Central memory CD8-positive, alpha-beta T cell (primary cell): ENCODE results near the gene ZSCAN2.

Source experiments
- ATAC-seq: fragments of 150-1000 bp; cut with Tn5 transposase; replicated peaks from 2 replicates; pipeline ENCODE4 v1.10.0; 2022; ENCODE audit warnings: mild to moderate bottlenecking, moderate FRiP score, moderate number of reproducible peaks; ENCODE audit not compliant: poor library complexity, severe bottlenecking; ENCODE audit errors: extremely low read depth
- DNase-seq, 2 donors: peaks; one replicate each; pipeline ENCODE4 v3.0.0; 2021; ENCODE audit warnings: low spot score in 2 of 2
- H3K27ac Mint-ChIP-seq: one replicate; pipeline ENCODE4 v1.8.0; 2022; ENCODE audit warnings: low read depth, mild to moderate bottlenecking, moderate library complexity, mixed read lengths
- H3K27me3 Mint-ChIP-seq: one replicate; pipeline ENCODE4 v1.8.0; 2022; ENCODE audit warnings: mixed read lengths
- H3K36me3 Mint-ChIP-seq: one replicate; pipeline ENCODE4 v1.8.0; 2022; ENCODE audit warnings: mild to moderate bottlenecking, moderate library complexity, mixed read lengths; ENCODE audit not compliant: insufficient read depth
- H3K4me1 Mint-ChIP-seq: one replicate; pipeline ENCODE4 v1.8.0; 2022; ENCODE audit warnings: mixed read lengths
- H3K4me3 Mint-ChIP-seq: one replicate; pipeline ENCODE4 v1.8.0; 2022; ENCODE audit warnings: mild to moderate bottlenecking, moderate library complexity, mixed read lengths
- H3K9me3 Mint-ChIP-seq: one replicate; pipeline ENCODE4 v1.8.0; 2022; ENCODE audit warnings: mixed read lengths

Gene ZSCAN2

DNA sequence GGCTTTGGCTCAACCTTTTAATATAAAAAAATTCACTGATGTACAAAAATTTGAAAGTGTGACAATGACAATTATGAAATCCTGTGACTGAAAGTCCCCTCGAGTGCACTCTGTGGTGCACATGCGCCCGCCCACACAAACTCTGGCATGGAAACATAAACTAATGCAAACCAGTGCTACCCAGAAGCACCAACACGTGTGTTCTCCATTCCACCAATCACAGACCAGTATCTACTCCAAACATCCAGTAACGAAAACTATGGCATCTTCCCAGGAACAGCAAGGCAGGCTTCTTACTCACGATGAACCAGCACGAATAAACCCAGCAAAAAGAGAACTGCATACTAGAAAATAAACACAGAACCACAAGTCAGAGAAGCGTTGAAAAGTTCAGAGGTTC is 68.9 kb downstream of the ZSCAN2 start:
- H3K9me3 Mint-ChIP-seq = no peaks in the 10 kb centered on the region
- peaks cover 11% of the 10 kb centered on the region for H3K4me1 Mint-ChIP-seq
- no peak for DNase-seq
- H3K4me3 Mint-ChIP-seq = no peak overlapping the region
- H3K27me3 Mint-ChIP-seq = no peaks in the 10 kb centered on the region
- peaks cover 33% of the 10 kb centered on the region for H3K36me3 Mint-ChIP-seq
- H3K27ac Mint-ChIP-seq = peak overlapping the region; percentile 83
- no peak for ATAC-seq

DNA sequence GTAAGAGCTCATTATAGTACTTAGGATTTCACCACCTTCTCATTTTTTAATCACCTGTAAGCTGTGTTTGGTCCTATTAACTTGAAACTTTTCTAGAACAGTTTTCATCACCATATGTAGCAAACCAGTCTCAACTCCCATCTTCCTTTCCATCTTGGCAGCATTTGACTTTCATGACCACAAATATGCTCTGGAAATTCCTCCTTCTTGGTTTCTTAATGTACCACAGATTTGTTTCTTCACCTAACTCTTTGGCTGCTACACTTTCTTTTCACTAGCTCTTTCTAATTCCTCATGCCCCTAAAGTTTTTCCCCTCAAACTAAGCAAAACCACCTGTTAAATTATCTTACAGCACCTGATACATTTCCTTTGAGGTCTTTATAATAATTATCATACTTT is 70.4 kb downstream of the ZSCAN2 start:
- Mint-ChIP-seq H3K9me3 (no peaks in the 10 kb centered on the region), H3K4me1 (peaks cover 11% of the 10 kb centered on the region), H3K27me3 (no peaks in the 10 kb centered on the region), H3K36me3 (peaks cover 26% of the 10 kb centered on the region), H3K27ac (peak overlapping the region; percentile 74), H3K4me3 (no peak overlapping the region)
- DNase-seq (no peak), ATAC-seq (no peak)
